AG04450 (cell line): ENCODE measurements around the gene MACROD2. TPM values are rescaled to one million over a fixed set of nuclear protein-coding genes. Genes with fewer than 3 reads are reported as not detected.

ENCODE experiments used
- CTCF ChIA-PET: fragments of 300-600, 350-600 bp; formaldehyde crosslinking; extraction: SDS; loops from one replicate; lab custom pipeline; 2022; ENCODE audit warnings: antibody characterized with exemption, inconsistent platforms; lab: Charles Lee
- POLR2A ChIA-PET: fragments of 350-600 bp; formaldehyde crosslinking; extraction: SDS; loops from one replicate; lab custom pipeline; 2021; ENCODE audit warnings: antibody characterized with exemption, inconsistent platforms; lab: Yijun Ruan, JAX
- DNase-seq: peaks from one replicate; pipeline ENCODE4 v3.0.0-alpha.2; 2011; ENCODE audit warnings: low read depth, low spot score
- H3K27ac ChIP-seq: one replicate; pipeline ENCODE4 v1.5.1; 2012; ENCODE audit warnings: low read depth, low read length, control low read depth
- H3K27me3 ChIP-seq: one replicate; pipeline ENCODE4 v1.6.0; 2012; ENCODE audit warnings: low read length; ENCODE audit not compliant: control insufficient read depth, insufficient read depth
- H3K4me3 ChIP-seq: 2 replicates; pipeline ENCODE4 v1.5.1; 2011; ENCODE audit warnings: mild to moderate bottlenecking, low read depth, low read length, control low read depth
- H3K9me3 ChIP-seq: 2 replicates; pipeline ENCODE4 v1.5.1; 2012; ENCODE audit warnings: low read length; ENCODE audit not compliant: control insufficient read depth, insufficient read depth
- CTCF ChIP-seq: IDR thresholded peaks from 2 replicates; pipeline ENCODE4 v1.5.1; 2011; ENCODE audit warnings: low read depth, low read length, control low read depth, inconsistent platforms
- polyA plus RNA-seq: library from polyadenylated mRNA; depleted of rRNA; stranded (reverse); fragments of >200 nt; gene quantifications from 2 replicates; pipeline ENCODE4 v1.2.3, GENCODE V29; 2011

The MACROD2 gene
- polyA plus RNA-seq, 1 experiment = 0.02 TPM

GRCh38 chr20:15854911-15855310, 1859.6 kb downstream of the MACROD2 start:
- TF ChIP-seq CTCF = no peak
- ChIA-PET POLR2A (no interaction called here), CTCF (no interaction called here)
- DNase-seq = no peak
- Histone ChIP-seq H3K27me3 (no peaks in the 10 kb centered on the region), H3K4me3 (no peak overlapping the region), H3K27ac (no peak overlapping the region), H3K9me3 (no peaks in the 10 kb centered on the region)

- Histone ChIP-seq H3K9me3 (no peaks in the 10 kb centered on the region), H3K27me3 (no peaks in the 10 kb centered on the region), H3K27ac (no peak overlapping the region), H3K4me3 (no peak overlapping the region)
- no peak for DNase-seq
- no peak for TF ChIP-seq CTCF
- POLR2A ChIA-PET = no interaction called here
- CTCF ChIA-PET = no interaction called here
These were observed 1862.0 kb downstream of the MACROD2 start for GRCh38 chr20:15857173-15857784.

- Histone ChIP-seq H3K9me3 (no peaks in the 10 kb centered on the region), H3K27me3 (no peaks in the 10 kb centered on the region), H3K27ac (no peak overlapping the region), H3K4me3 (no peak overlapping the region)
- no peak for TF ChIP-seq CTCF
- no peak for DNase-seq
- CTCF ChIA-PET = no interaction called here
- POLR2A ChIA-PET = no interaction called here
These were observed 1863.7 kb downstream of the MACROD2 start for GRCh38 chr20:15859061-15859460.

- no peak for TF ChIP-seq CTCF
- Histone ChIP-seq H3K4me3 (no peak overlapping the region), H3K9me3 (no peaks in the 10 kb centered on the region), H3K27me3 (no peaks in the 10 kb centered on the region), H3K27ac (no peak overlapping the region)
- no peak for DNase-seq
- POLR2A ChIA-PET = no interaction called here
- CTCF ChIA-PET = no interaction called here
These were observed 1865.5 kb downstream of the MACROD2 start for GRCh38 chr20:15860850-15861249.

GRCh38 chr20:15862178-15862577, 1866.9 kb downstream of the MACROD2 start:
- Histone ChIP-seq H3K27ac (no peak overlapping the region), H3K4me3 (no peak overlapping the region), H3K9me3 (no peaks in the 10 kb centered on the region), H3K27me3 (no peaks in the 10 kb centered on the region)
- no peak for DNase-seq
- ChIA-PET POLR2A (no interaction called here), CTCF (no interaction called here)
- TF ChIP-seq CTCF = no peak
